Activated T-helper 1 cell treated with anti-CD3 and anti-CD28 coated beads, Interleukin-12 subunit alpha, Interleukin-12 subunit beta, Interleukin-2, Interleukin-4 antibody, amounts not matched to agents 30 ng/mL and 10 ng/mL and 1 ng/mL, durations not matched to agents 14 hours and 24 hours and 36 hours (primary cell): Measurements from ENCODE around the gene PDIA5. TPM values are rescaled to one million over a fixed set of nuclear protein-coding genes. Genes with fewer than 3 reads are reported as not detected.
A peak's percentile ranks its signal among the peaks of the same experiment; 100 is the strongest.

Experiments used
- DNase-seq: peaks from one replicate; pipeline ENCODE4 v3.0.0; 2021; ENCODE audit warnings: low spot score
- H3K27ac Mint-ChIP-seq: one replicate; pipeline ENCODE4 v1.8.0; 2021; ENCODE audit warnings: mild to moderate bottlenecking, mixed read lengths
- H3K27me3 Mint-ChIP-seq: one replicate; pipeline ENCODE4 v1.8.0; 2022; ENCODE audit warnings: mild to moderate bottlenecking, moderate library complexity, mixed read lengths; ENCODE audit not compliant: insufficient read depth
- H3K36me3 Mint-ChIP-seq: one replicate; pipeline ENCODE4 v1.8.0; 2021; ENCODE audit warnings: low read depth, mixed read lengths
- H3K4me1 Mint-ChIP-seq: one replicate; pipeline ENCODE4 v1.8.0; 2021; ENCODE audit warnings: low read depth, mixed read lengths
- H3K4me3 Mint-ChIP-seq: one replicate; pipeline ENCODE4 v1.8.0; 2021; ENCODE audit warnings: mild to moderate bottlenecking, moderate library complexity, mixed read lengths
- H3K9me3 Mint-ChIP-seq: one replicate; pipeline ENCODE4 v1.8.0; 2021; ENCODE audit warnings: mixed read lengths
- intact Hi-C: fragments of 100-400 bp; cut with micrococcal nuclease; formaldehyde crosslinking; loops from one replicate; pipeline ENCODE4 v1.15.1; 2024
- total RNA-seq: library from RNA; stranded (reverse); gene quantifications from 2 replicates; pipeline ENCODE4 v1.2.3, GENCODE V29; 2022

Gene PDIA5
- total RNA-seq, 1 donor from 2014 or later: 31.1 TPM

- H3K4me3 Mint-ChIP-seq: no peak overlapping the region
- H3K9me3 Mint-ChIP-seq: no peaks in the 10 kb centered on the region
- H3K36me3 Mint-ChIP-seq: no peaks in the 10 kb centered on the region
- intact Hi-C loops: no loop called here
- H3K27me3 Mint-ChIP-seq: peaks cover 20% of the 10 kb centered on the region
- H3K4me1 Mint-ChIP-seq: no peaks in the 10 kb centered on the region
- H3K27ac Mint-ChIP-seq: no peak overlapping the region
- no peak for DNase-seq
Observed at GRCh38 chr3:123048480-123049237, 18.2 kb upstream of the PDIA5 start.

DNA sequence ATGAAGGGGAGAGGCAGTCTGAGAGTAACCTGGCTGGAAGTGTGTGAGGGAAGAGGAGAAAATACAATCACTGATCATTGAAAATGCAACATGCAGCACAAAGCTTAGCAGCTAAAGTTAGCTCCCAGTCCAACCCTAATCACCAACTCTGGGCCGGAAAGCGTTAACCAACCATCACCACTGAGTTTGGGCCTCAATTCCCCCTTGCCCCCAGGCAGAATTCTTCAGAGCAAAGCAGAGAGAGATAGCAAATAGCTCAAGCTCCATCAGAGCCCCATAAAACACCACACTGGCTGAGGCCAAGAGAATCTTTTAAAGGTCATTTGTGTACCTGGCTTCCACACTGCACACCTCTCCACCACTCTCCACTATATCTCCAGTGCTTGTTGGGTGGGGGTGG is 16.2 kb upstream of the PDIA5 start:
- no peaks in the 10 kb centered on the region for H3K4me1 Mint-ChIP-seq
- intact Hi-C loops: no loop called here

DNA sequence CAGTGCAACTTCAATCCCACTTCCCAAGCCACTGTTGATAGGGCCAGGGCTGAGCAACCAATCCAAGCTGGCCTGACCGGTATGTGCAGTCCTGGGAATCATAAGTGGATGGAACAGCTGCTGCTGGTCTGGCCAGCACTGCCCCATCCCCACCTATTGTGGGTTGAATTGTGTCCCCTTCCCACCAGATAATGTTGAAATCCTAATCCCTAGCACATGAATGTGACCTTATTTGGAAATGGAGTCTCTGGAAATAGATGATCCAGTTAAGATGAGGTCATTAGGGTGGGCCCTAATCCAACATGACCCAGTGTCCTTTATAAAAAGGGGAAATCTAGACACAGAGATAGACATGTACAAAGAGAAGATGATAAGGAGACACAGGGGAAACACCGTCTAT is 13.7 kb upstream of the PDIA5 start:
- Mint-ChIP-seq H3K27me3 (peaks cover 20% of the 10 kb centered on the region), H3K27ac (no peak overlapping the region), H3K4me3 (no peak overlapping the region), H3K9me3 (no peaks in the 10 kb centered on the region), H3K36me3 (no peaks in the 10 kb centered on the region), H3K4me1 (no peaks in the 10 kb centered on the region)
- intact Hi-C loops: no loop called here
- no peak for DNase-seq

More for the DNA sequence above, 16.2 kb upstream of the PDIA5 start:
- Mint-ChIP-seq H3K4me3 (no peak overlapping the region), H3K27me3 (peaks cover 20% of the 10 kb centered on the region), H3K36me3 (no peaks in the 10 kb centered on the region), H3K9me3 (no peaks in the 10 kb centered on the region), H3K27ac (no peak overlapping the region)
- DNase-seq: no peak

- H3K4me1 Mint-ChIP-seq: no peaks in the 10 kb centered on the region
- H3K27ac Mint-ChIP-seq: no peak overlapping the region
- no peak overlapping the region for H3K4me3 Mint-ChIP-seq
- no peaks in the 10 kb centered on the region for H3K36me3 Mint-ChIP-seq
- no peak for DNase-seq
- peaks cover 14% of the 10 kb centered on the region for H3K27me3 Mint-ChIP-seq
- H3K9me3 Mint-ChIP-seq: no peaks in the 10 kb centered on the region
- intact Hi-C loops: no loop called here
Observed at GRCh38 chr3:123054109-123054778, 12.6 kb upstream of the PDIA5 start.

DNA sequence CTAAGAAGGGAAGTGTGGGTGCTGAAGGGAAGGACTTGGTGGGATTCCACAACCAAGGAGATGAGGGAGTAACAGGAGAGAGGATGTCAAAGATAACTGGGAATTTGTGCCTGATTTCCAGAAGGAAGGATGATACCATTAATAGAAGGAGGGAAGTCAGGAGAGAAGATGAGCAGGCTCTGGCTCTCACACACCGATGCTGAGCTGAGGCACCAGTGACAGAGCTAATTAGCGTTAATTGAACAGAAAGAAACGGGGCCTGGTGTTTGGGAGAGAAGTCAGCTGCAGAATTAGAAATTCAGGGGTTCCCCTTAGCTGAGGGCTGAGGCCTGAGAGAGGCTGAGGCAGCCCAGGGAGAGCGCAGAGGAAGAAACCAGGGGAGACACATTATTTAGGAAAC is 11.9 kb upstream of the PDIA5 start:
- Mint-ChIP-seq H3K4me3 (no peak overlapping the region), H3K27ac (no peak overlapping the region), H3K9me3 (no peaks in the 10 kb centered on the region), H3K4me1 (no peaks in the 10 kb centered on the region), H3K27me3 (peaks cover 14% of the 10 kb centered on the region), H3K36me3 (no peaks in the 10 kb centered on the region)
- no peak for DNase-seq
- intact Hi-C loops: no loop called here

- H3K4me1 Mint-ChIP-seq: no peaks in the 10 kb centered on the region
- DNase-seq: no peak
- peaks cover 15% of the 10 kb centered on the region for H3K27me3 Mint-ChIP-seq
- intact Hi-C loops: no loop called here
- H3K36me3 Mint-ChIP-seq: no peaks in the 10 kb centered on the region
- no peaks in the 10 kb centered on the region for H3K9me3 Mint-ChIP-seq
- H3K27ac Mint-ChIP-seq: no peak overlapping the region
- no peak overlapping the region for H3K4me3 Mint-ChIP-seq
Observed at GRCh38 chr3:123055352-123055751, 11.5 kb upstream of the PDIA5 start.

DNA sequence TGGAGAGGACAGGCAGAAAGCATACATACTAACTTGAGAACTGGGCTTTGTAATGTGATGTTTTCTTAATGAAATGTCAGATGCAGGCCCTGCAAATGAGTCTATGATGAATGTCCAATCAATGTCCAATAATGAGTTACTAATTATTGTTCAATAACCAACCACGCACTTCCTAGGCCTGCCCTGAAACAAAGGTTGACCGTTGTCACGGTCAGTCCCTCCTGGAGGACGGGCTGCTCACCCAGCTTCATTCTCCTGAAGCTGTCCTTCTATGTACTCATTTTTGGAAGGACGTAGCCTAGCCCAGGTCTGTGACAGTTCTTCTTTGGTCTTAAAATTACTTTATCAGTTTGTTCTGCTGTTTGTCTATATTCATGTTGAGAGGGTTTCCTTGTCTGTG is 8.3 kb upstream of the PDIA5 start:
- H3K36me3 Mint-ChIP-seq: no peaks in the 10 kb centered on the region

GRCh38 chr3:123060054-123060453 is 6.8 kb upstream of the PDIA5 start:
- Mint-ChIP-seq H3K27ac (no peak overlapping the region), H3K27me3 (peaks cover 13% of the 10 kb centered on the region), H3K4me3 (no peak overlapping the region), H3K9me3 (no peaks in the 10 kb centered on the region), H3K4me1 (peaks cover 10% of the 10 kb centered on the region), H3K36me3 (no peaks in the 10 kb centered on the region)
- DNase-seq: no peak
- intact Hi-C loops: no loop called here

More for the DNA sequence above, 8.3 kb upstream of the PDIA5 start:
- intact Hi-C loops: no loop called here
- no peak for DNase-seq
- H3K27me3 Mint-ChIP-seq: peaks cover 13% of the 10 kb centered on the region
- no peaks in the 10 kb centered on the region for H3K4me1 Mint-ChIP-seq
- no peak overlapping the region for H3K27ac Mint-ChIP-seq
- no peak overlapping the region for H3K4me3 Mint-ChIP-seq
- H3K9me3 Mint-ChIP-seq: no peaks in the 10 kb centered on the region

DNA sequence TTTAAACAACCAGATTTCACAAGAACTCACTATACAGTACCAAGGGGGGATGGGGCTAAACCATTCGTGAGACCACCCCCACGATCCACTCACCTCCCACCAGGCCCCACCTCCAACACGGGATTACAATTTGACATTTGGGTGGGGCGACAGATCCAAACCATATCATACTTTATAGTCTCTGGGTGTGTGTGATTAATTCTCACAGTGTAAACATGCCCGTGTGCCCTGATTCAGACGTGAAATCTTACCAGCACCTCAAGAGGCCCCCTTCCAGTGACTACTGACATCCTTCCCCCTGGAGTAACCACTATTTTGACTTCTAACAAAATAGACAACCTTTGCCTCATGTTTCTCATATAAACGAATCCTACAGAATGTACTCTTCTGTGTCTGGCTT is 5.0 kb upstream of the PDIA5 start:
- no peaks in the 10 kb centered on the region for H3K36me3 Mint-ChIP-seq
- H3K27me3 Mint-ChIP-seq: peaks cover 13% of the 10 kb centered on the region
- peaks cover 27% of the 10 kb centered on the region for H3K4me1 Mint-ChIP-seq
- DNase-seq: no peak
- H3K4me3 Mint-ChIP-seq: no peak overlapping the region
- intact Hi-C loops: no loop called here
- H3K27ac Mint-ChIP-seq: no peak overlapping the region
- no peaks in the 10 kb centered on the region for H3K9me3 Mint-ChIP-seq

DNA sequence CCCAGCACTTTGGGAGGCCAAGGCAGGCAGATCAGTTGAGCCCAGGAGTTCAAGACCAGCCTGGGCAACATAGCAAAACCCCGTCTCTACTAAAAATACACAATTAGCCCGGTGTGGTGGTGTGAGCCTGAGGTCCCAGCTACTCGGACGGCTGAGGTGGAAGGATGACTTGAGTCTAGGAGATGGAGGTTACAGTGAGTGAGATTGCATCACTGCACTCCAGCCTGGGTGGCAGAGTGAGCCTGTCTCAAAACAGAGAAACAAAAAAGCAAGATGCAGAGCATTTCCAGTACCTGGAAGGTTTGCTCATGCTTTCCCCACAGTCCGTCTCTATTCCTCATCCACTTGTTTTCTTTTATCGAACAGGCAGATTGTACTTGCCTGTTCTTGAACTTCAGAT is 3.8 kb upstream of the PDIA5 start:
- no peak for DNase-seq
- Mint-ChIP-seq H3K36me3 (peaks cover 4% of the 10 kb centered on the region), H3K27me3 (peaks cover 13% of the 10 kb centered on the region), H3K9me3 (no peaks in the 10 kb centered on the region), H3K27ac (no peak overlapping the region), H3K4me1 (peaks cover 33% of the 10 kb centered on the region), H3K4me3 (no peak overlapping the region)
- intact Hi-C loops: no loop called here

DNA sequence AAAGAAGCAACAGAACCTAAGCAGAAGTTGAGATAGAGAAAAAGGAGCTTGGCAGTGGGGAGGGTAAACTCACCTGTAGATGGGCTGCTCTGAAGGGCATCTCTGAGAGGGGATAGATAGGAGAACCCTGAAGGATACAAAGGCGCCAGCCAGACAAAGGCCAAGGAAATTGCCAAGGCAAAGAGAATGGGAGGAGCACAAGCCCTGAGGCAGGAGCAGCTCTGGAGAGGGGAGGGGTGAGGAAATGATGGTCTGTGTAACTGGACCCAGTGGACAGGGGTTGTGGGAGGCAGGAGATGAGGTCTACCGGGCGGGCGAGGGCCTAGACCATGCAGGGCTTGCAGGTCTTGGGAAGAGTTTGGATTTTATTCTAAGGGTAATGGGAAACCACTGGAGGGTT is 2.3 kb upstream of the PDIA5 start:
- Mint-ChIP-seq H3K27ac (no peak overlapping the region), H3K4me3 (no peak overlapping the region), H3K9me3 (no peaks in the 10 kb centered on the region), H3K36me3 (peaks cover 4% of the 10 kb centered on the region), H3K27me3 (peaks cover 11% of the 10 kb centered on the region), H3K4me1 (peaks cover 48% of the 10 kb centered on the region)
- intact Hi-C loops: no loop called here
- no peak for DNase-seq

DNA sequence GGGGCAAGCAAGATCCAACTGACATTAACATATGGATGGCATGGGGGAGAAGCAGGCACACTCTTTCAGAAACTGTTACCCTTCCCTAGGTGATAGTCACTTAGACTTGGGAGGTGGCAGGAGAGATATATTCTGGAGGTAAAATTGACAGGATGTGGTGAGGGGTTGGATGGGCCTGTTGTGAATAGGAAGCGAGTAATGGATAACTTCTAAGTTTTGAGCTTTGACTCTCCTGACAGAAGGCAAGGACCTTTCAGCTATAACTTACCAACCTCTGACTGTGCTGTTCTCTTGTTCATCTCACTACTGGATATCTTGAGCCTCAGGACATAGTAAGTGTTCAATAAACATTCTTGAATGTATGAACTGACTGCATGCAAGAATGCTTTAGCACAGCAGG is 1.9 kb upstream of the PDIA5 start:
- peak; percentile 2 for DNase-seq
- H3K27me3 Mint-ChIP-seq: peaks cover 11% of the 10 kb centered on the region
- no peaks in the 10 kb centered on the region for H3K9me3 Mint-ChIP-seq
- intact Hi-C loops: no loop called here
- H3K27ac Mint-ChIP-seq: peak overlapping the region; percentile 27
- H3K4me1 Mint-ChIP-seq: peaks cover 49% of the 10 kb centered on the region
- peak overlapping the region; percentile 5 for H3K4me3 Mint-ChIP-seq
- peaks cover 4% of the 10 kb centered on the region for H3K36me3 Mint-ChIP-seq

DNA sequence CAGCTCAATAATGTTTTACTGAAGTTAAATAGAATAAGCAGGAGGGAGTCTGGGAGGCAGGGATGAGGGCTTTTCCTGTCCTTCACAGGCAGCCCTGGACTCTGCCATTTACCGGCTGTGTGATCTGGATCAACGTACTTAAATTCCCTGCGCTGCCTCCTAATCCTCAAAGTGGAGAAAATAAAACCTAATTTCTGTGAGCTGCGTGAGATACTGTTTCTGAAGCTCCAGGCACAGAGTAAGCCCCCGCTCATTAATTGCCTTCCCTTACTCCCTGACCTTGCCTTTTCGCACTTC is 278 bp upstream of the PDIA5 start:
- intact Hi-C loops: loop anchor here (1.0 to 2.0 kb wide), 2 partner anchors 39 to 272 kb away; partner anchors contain the start of genes SEMA5B and SLC49A4
- H3K4me1 Mint-ChIP-seq: peaks cover 55% of the 10 kb centered on the region
- H3K27ac Mint-ChIP-seq: peak overlapping the region; percentile 52
- no peak for DNase-seq
- H3K4me3 Mint-ChIP-seq: peak overlapping the region; percentile 91
- peaks cover 4% of the 10 kb centered on the region for H3K36me3 Mint-ChIP-seq
- H3K9me3 Mint-ChIP-seq: no peaks in the 10 kb centered on the region
- H3K27me3 Mint-ChIP-seq: peaks cover 5% of the 10 kb centered on the region
